A673 (cell line): ENCODE results near the gene RELN. TPM values are rescaled to one million over a fixed set of nuclear protein-coding genes. Genes with fewer than 3 reads are reported as not detected.

Experiments used
- BruUV-seq: library from RNA; stranded (reverse); fragments of 400-500 nt; replicated peaks from 2 replicates; lab custom pipeline; 2021; lab: Mats Ljungman, UMichigan
- CTCF ChIA-PET: fragments of 300-600 bp; sonication (Branson Sonifier 250); formaldehyde crosslinking; loops from one replicate; lab custom pipeline; 2022; ENCODE audit warnings: antibody characterized with exemption; lab: Charles Lee
- POLR2A ChIA-PET: fragments of 300-600 bp; sonication (Branson Sonifier 250); formaldehyde crosslinking; loops from one replicate; lab custom pipeline; 2022; ENCODE audit warnings: antibody characterized with exemption; ENCODE audit not compliant: low non-redundant PET; lab: Charles Lee
- DNase-seq: peaks from one replicate; pipeline ENCODE4 v3.0.0-alpha.2; 2015; ENCODE audit warnings: low spot score
- H3K27ac ChIP-seq: fragments of 200-600 bp; sonication (generic); 2 replicates; pipeline ENCODE4 v1.5.1; 2016; ENCODE audit warnings: mixed run types, low read depth, mild to moderate bottlenecking, mixed read lengths, antibody characterized with exemption, low read length; ENCODE audit not compliant: poor library complexity, severe bottlenecking
- H3K27me3 ChIP-seq: fragments of 200-600 bp; sonication (generic); replicated peaks from 2 replicates; pipeline ENCODE4 v1.6.1; 2017; ENCODE audit warnings: mixed run types, low read depth, mild to moderate bottlenecking, mixed read lengths, antibody characterized with exemption, low read length; ENCODE audit not compliant: insufficient read depth, poor library complexity
- H3K36me3 ChIP-seq: fragments of 200-600 bp; sonication (generic); 2 replicates; pipeline ENCODE4 v1.6.1; 2016; ENCODE audit warnings: mixed run types, mild to moderate bottlenecking, mixed read lengths, antibody characterized with exemption, low read length; ENCODE audit not compliant: insufficient read depth, poor library complexity, severe bottlenecking
- H3K4me1 ChIP-seq: fragments of 200-600 bp; sonication (generic); 2 replicates; pipeline ENCODE4 v1.6.1; 2017; ENCODE audit warnings: mixed run types, mild to moderate bottlenecking, mixed read lengths, antibody characterized with exemption, low read length; ENCODE audit not compliant: insufficient read depth, poor library complexity, severe bottlenecking
- H3K4me3 ChIP-seq: fragments of 200-600 bp; sonication (generic); 2 replicates; pipeline ENCODE4 v1.5.1; 2016; ENCODE audit warnings: low read depth, mixed run types, mild to moderate bottlenecking, mixed read lengths, low read length; ENCODE audit not compliant: poor library complexity, severe bottlenecking
- H3K9me3 ChIP-seq: fragments of 200-600 bp; sonication (generic); 2 replicates; pipeline ENCODE4 v1.6.1; 2016; ENCODE audit warnings: mixed run types, low read depth, mild to moderate bottlenecking, mixed read lengths, antibody characterized with exemption, low read length; ENCODE audit not compliant: poor library complexity, severe bottlenecking
- EZH2 ChIP-seq: fragments of 200-600 bp; sonication (generic); IDR thresholded peaks from 2 replicates; pipeline ENCODE4 v1.6.1; 2017; ENCODE audit warnings: borderline replicate concordance, low read depth, mild to moderate bottlenecking, mixed read lengths, antibody characterized with exemption, low read length; ENCODE audit not compliant: poor library complexity, severe bottlenecking
- intact Hi-C: fragments of 100-400 bp; cut with micrococcal nuclease; formaldehyde crosslinking; loops from one replicate; pipeline ENCODE4 v1.10.0; 2022; ENCODE audit not compliant: unreplicated experiment
- total RNA-seq: library from RNA; stranded (reverse); gene quantifications from 2 replicates; pipeline ENCODE4 v1.2.3, GENCODE V29; 2021
- TF ChIP-seq, protein P1 (sequence below): fragments of 300-800, 200-600 bp; sonication (generic); conservative IDR thresholded peaks from 2 replicates; pipeline ENCODE4 v1.5.1; 2017; ENCODE audit warnings: low read depth, mild to moderate bottlenecking, antibody characterized with exemption, low read length, moderate library complexity, mixed read lengths

Gene RELN
- total RNA-seq, 1 experiment from 2014 or later = not detected

DNA sequence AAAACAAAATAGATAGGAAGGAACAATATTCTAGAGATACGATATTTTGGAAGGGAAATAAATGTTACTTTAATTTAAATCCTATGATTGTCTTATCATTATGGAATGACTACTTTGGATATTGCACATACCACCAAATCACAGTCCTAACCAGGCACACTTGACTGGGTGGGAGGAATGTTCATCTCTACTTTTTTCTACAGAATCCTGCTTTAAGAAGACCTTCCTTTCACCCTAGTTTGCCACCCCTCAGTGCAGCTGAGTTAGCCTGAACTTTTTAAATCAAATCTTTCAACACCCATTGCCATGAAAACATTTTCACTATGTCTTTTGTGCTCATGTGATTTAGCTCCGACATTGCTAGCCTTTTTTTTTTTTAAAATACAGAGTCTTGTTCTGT lies 38.1 kb downstream of the RELN start:
- intact Hi-C loops = no loop called here
- BruUV-seq = no TSS peak
- Histone ChIP-seq H3K36me3 (no peaks in the 10 kb centered on the region), H3K27me3 (peaks cover 33% of the 10 kb centered on the region), H3K9me3 (no peaks in the 10 kb centered on the region), H3K27ac (no peak overlapping the region), H3K4me3 (no peak overlapping the region), H3K4me1 (no peaks in the 10 kb centered on the region)
- ChIA-PET POLR2A (no interaction called here), CTCF (no interaction called here)
- TF ChIP-seq, protein P1, sequence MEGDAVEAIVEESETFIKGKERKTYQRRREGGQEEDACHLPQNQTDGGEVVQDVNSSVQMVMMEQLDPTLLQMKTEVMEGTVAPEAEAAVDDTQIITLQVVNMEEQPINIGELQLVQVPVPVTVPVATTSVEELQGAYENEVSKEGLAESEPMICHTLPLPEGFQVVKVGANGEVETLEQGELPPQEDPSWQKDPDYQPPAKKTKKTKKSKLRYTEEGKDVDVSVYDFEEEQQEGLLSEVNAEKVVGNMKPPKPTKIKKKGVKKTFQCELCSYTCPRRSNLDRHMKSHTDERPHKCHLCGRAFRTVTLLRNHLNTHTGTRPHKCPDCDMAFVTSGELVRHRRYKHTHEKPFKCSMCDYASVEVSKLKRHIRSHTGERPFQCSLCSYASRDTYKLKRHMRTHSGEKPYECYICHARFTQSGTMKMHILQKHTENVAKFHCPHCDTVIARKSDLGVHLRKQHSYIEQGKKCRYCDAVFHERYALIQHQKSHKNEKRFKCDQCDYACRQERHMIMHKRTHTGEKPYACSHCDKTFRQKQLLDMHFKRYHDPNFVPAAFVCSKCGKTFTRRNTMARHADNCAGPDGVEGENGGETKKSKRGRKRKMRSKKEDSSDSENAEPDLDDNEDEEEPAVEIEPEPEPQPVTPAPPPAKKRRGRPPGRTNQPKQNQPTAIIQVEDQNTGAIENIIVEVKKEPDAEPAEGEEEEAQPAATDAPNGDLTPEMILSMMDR = no peak
- no peak for TF ChIP-seq EZH2
- no peak for DNase-seq

DNA sequence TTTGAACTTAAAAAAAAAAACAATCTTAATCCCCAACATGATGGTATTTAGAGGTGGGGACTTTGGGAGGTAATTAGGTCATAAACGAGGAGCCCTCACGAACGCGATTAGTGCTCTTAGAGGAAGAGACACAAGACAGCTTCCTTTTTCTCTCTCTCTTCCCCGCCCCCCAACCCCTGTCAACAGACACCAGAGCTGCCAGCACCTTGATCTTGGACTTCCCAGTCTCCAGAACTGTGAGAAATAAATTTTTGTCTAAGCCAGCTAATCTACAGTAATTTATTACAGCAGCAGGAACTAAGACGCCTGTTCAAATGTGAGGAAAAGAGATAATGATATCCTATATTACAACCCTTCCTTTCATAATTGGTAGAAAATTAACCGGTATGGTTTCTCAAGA lies 40.1 kb downstream of the RELN start:
- no peak overlapping the region for H3K27ac ChIP-seq
- no peaks in the 10 kb centered on the region for H3K4me1 ChIP-seq
- POLR2A ChIA-PET = interaction anchor here (0.6 kb wide), 1 partner anchor 172 kb away, joined by 4 read pairs; no protein-coding TSS in a partner anchor
- DNase-seq = peak; percentile 4
- H3K9me3 ChIP-seq = no peaks in the 10 kb centered on the region
- TF ChIP-seq, protein P1 = no peak
- no peak for TF ChIP-seq EZH2
- peaks cover 15% of the 10 kb centered on the region for H3K27me3 ChIP-seq
- H3K4me3 ChIP-seq = no peak overlapping the region
- intact Hi-C loops = no loop called here
- no peaks in the 10 kb centered on the region for H3K36me3 ChIP-seq
- CTCF ChIA-PET = no interaction called here
- no TSS peak for BruUV-seq

DNA sequence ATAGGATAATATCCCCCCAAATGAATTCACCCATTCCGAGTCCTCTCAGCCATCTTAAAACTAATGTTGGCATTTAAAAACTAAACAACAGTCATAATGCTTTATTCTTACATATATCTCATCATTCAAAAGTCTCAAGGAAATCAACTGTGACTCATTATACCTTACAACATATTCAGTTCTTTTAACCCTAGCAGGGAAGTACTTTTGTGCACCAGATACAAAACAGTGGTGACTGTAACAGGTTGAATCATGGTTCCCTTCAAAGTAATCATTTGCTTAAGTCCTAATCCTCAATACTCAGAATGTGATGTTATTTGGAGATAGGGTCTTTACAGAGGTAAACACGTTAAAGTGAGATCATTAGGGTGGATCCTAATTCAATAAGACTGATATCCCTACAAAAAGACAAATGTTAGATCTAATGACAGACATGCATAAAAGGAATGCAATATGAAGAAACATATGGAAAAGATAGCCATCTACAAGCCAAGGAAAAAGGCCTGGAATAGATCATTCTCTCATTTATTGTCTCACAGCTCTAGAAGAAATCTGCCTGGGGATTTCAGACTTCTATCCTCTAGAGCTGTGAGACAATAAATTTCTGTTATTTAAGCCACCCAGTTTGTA lies 42.3 kb downstream of the RELN start:
- no peak overlapping the region for H3K4me3 ChIP-seq
- no peak for DNase-seq
- no peaks in the 10 kb centered on the region for H3K4me1 ChIP-seq
- ChIA-PET POLR2A (no interaction called here), CTCF (no interaction called here)
- BruUV-seq = no TSS peak
- H3K27me3 ChIP-seq = peaks cover 4% of the 10 kb centered on the region
- H3K36me3 ChIP-seq = no peaks in the 10 kb centered on the region
- TF ChIP-seq, protein P1 = no peak
- no peak for TF ChIP-seq EZH2
- H3K27ac ChIP-seq = no peak overlapping the region
- H3K9me3 ChIP-seq = no peaks in the 10 kb centered on the region
- intact Hi-C loops = no loop called here
